Adipocyte (in vitro differentiated cells): ENCODE data around the gene DIAPH1.

Experiments used
- DNase-seq: peaks from one replicate; pipeline ENCODE4 v3.0.0-alpha.2; 2015; ENCODE audit warnings: low read depth
- H3K27me3 ChIP-seq: replicated peaks from 2 replicates; pipeline ENCODE4 v1.7.0; 2013; ENCODE audit warnings: mild to moderate bottlenecking, low read length, moderate library complexity; ENCODE audit not compliant: control insufficient read depth, insufficient read depth
- H3K36me3 ChIP-seq: 2 replicates; pipeline ENCODE4 v1.7.0; 2013; ENCODE audit warnings: low read length, mild to moderate bottlenecking, moderate library complexity; ENCODE audit not compliant: control insufficient read depth, insufficient read depth, severe bottlenecking
- H3K4me1 ChIP-seq: 2 replicates; pipeline ENCODE4 v1.7.0; 2013; ENCODE audit warnings: mild to moderate bottlenecking, low read length, moderate library complexity; ENCODE audit not compliant: control insufficient read depth, insufficient read depth
- H3K4me3 ChIP-seq: 2 replicates; pipeline ENCODE4 v1.7.0; 2013; ENCODE audit warnings: mild to moderate bottlenecking, low read length, moderate library complexity
- H3K9ac ChIP-seq: 2 replicates; pipeline ENCODE4 v1.7.0; 2013; ENCODE audit warnings: mild to moderate bottlenecking, low read length, moderate library complexity
- H3K9me3 ChIP-seq: 2 replicates; pipeline ENCODE4 v1.7.0; 2013; ENCODE audit warnings: mild to moderate bottlenecking, low read length, moderate library complexity; ENCODE audit not compliant: control insufficient read depth

DIAPH1 gene

GRCh38 chr5:141465351-141465750 lies 153.4 kb downstream of the DIAPH1 start:
- H3K4me3 ChIP-seq, result no peak overlapping the region
- H3K27me3 ChIP-seq, result no peaks in the 10 kb centered on the region
- H3K4me1 ChIP-seq, result peaks cover 3% of the 10 kb centered on the region
- H3K9ac ChIP-seq, result no peak overlapping the region
- H3K36me3 ChIP-seq, result no peaks in the 10 kb centered on the region
- DNase-seq, result peak; percentile 29
- H3K9me3 ChIP-seq, result no peaks in the 10 kb centered on the region
